Lung (tissue), 12 donors: ENCODE measurements around the gene PARD3B. TPM values are rescaled to one million over a fixed set of nuclear protein-coding genes. Genes with fewer than 3 reads are reported as not detected.

Experiments used
- ATAC-seq: fragments of 200-7000 bp; cut with Tn5 transposase; one replicate; pipeline ENCODE4 v1.9.1; 2020; ENCODE audit warnings: moderate number of reproducible peaks; ENCODE audit not compliant: insufficient read depth, low FRiP score
- DNase-seq, 3 donors: peaks; one replicate each; pipeline ENCODE4 v3.0.0-alpha.2; 2013 to 2017
- H3K27ac ChIP-seq, 2 donors: one replicate each; pipeline ENCODE4 v1.5.1; 2013; ENCODE audit warnings: mild to moderate bottlenecking in 2 of 2, moderate library complexity in 2 of 2, control low read depth in 1 of 2, inconsistent platforms in 1 of 2, low read depth in 1 of 2, low read length in 1 of 2
- H3K27me3 ChIP-seq, 3 donors: one replicate each; pipeline ENCODE4 v1.5.1; 2013; ENCODE audit warnings: low read length in 2 of 3; ENCODE audit not compliant: control insufficient read depth in 3 of 3, insufficient read depth in 3 of 3
- H3K36me3 ChIP-seq, 4 donors: one replicate each; pipeline ENCODE4 v1.5.1; 2013; ENCODE audit warnings: low read length in 4 of 4, mild to moderate bottlenecking in 1 of 4, moderate library complexity in 1 of 4; ENCODE audit not compliant: control insufficient read depth in 4 of 4, insufficient read depth in 4 of 4
- H3K4me1 ChIP-seq, 5 donors: one replicate each; pipeline ENCODE4 v1.5.1; 2013; ENCODE audit warnings: low read length in 5 of 5, mild to moderate bottlenecking in 2 of 5, moderate library complexity in 1 of 5; ENCODE audit not compliant: control insufficient read depth in 5 of 5, insufficient read depth in 5 of 5
- H3K4me3 ChIP-seq: one replicate; pipeline ENCODE4 v1.5.1; 2013; ENCODE audit warnings: mild to moderate bottlenecking, control low read depth, moderate library complexity
- H3K9ac ChIP-seq, 2 donors: one replicate each; pipeline ENCODE4 v1.5.1; 2013; ENCODE audit warnings: low read length in 2 of 2, control low read depth in 1 of 2; ENCODE audit not compliant: insufficient read depth in 1 of 2
- H3K9me3 ChIP-seq, 4 donors: one replicate each; pipeline ENCODE4 v1.5.1; 2013; ENCODE audit warnings: low read length in 3 of 4, mild to moderate bottlenecking in 1 of 4, moderate library complexity in 1 of 4; ENCODE audit not compliant: control insufficient read depth in 4 of 4, insufficient read depth in 3 of 4
- WGBS, 2 donors: extraction: QIAGEN DNeasy Blood & Tissue Kit; methylation state at CpG; one replicate each; pipeline ENCODE4 v1.1.7; 2013; 5-methylcytosine and 5-hydroxymethylcytosine counted together
- polyA plus RNA-seq, 2 donors: library from polyadenylated mRNA; stranded (reverse); fragments of 200-250 nt; gene quantifications; one replicate each; pipeline ENCODE4 v1.2.1, GENCODE V29; 2013
- total RNA-seq, 2 donors: library from RNA; depleted of rRNA in 1 of 2; stranded (reverse); fragments of >200 nt in 1 of 2; gene quantifications; one replicate each; pipeline ENCODE4 v1.2.1, GENCODE V29; 2014 to 2021
- TF ChIP-seq, protein P1 (sequence below): IDR thresholded peaks from 2 replicates; pipeline ENCODE4 v1.5.1; 2012; ENCODE audit warnings: mild to moderate bottlenecking; ENCODE audit errors: control extremely low read depth, extremely low read depth
- donor health status: control.
- donor health status: control.
- donor health status: Bipolar disorder and iron deficiency.
- donor health status: healthy.
- donor health status: DM: yes; HTN: yes; CAD: no.

Gene PARD3B
- total and polyA plus RNA-seq, 4 donors = 2.4 to 38.7 (median 17.1) TPM

DNA sequence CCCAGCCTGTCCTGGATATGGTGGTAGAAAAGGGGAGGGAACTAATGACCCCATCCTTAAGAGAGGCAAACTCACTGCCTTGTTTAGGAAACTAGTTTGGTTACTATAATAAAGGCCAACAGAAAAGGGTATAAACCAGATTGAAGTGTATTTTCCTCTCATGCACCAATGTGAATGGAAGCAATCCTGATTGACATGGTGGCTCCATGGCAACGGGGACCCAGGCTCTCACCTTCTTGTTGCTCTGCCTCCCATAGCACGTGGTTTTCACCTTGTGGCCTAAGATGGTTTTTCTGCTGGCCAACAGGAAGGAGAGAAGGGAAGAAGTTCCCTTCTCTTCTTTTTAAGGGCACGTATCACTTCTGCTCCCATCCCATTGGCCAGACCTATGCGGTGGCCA, 1069.7 kb downstream of the PARD3B start:
- TF ChIP-seq, protein P1, sequence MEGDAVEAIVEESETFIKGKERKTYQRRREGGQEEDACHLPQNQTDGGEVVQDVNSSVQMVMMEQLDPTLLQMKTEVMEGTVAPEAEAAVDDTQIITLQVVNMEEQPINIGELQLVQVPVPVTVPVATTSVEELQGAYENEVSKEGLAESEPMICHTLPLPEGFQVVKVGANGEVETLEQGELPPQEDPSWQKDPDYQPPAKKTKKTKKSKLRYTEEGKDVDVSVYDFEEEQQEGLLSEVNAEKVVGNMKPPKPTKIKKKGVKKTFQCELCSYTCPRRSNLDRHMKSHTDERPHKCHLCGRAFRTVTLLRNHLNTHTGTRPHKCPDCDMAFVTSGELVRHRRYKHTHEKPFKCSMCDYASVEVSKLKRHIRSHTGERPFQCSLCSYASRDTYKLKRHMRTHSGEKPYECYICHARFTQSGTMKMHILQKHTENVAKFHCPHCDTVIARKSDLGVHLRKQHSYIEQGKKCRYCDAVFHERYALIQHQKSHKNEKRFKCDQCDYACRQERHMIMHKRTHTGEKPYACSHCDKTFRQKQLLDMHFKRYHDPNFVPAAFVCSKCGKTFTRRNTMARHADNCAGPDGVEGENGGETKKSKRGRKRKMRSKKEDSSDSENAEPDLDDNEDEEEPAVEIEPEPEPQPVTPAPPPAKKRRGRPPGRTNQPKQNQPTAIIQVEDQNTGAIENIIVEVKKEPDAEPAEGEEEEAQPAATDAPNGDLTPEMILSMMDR = no peak
- ATAC-seq (no peak), DNase-seq (no peak)
- 93 to 96% methylated on average over 4 of the region's 4 CpGs for WGBS, 2 donors
- Histone ChIP-seq H3K36me3 (no peaks in the 10 kb centered on the region), H3K27me3 (no peaks in the 10 kb centered on the region), H3K9ac (no peak overlapping the region), H3K9me3 (no peaks in the 10 kb centered on the region), H3K4me3 (no peak overlapping the region), H3K4me1 (peaks cover 0 to 6% (median 0%) of the 10 kb centered on the region in 5 donors), H3K27ac (no peak overlapping the region)

DNA sequence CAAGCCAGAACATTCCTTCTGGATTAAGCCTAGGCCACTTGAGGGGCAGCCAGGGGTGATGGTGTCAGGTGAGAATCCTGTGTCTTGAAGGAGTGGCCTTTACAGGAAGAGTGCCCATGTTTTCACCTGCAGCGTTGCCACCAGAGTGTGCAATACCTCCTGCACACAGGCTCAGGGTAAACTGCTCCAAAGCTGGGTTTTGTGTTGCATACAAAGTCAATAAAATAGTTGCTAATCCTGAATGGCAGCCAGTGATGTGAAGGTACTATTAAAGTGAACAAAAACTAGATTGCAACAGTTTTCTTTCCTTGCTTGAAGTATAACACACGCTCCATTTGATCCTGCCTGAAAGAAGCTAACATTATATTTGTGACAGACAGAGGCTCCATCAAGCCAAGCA, 1072.6 kb downstream of the PARD3B start:
- Histone ChIP-seq H3K36me3 (no peaks in the 10 kb centered on the region), H3K4me3 (no peak overlapping the region), H3K27me3 (no peaks in the 10 kb centered on the region), H3K9me3 (no peaks in the 10 kb centered on the region), H3K9ac (no peak overlapping the region), H3K4me1 (peaks cover 0 to 4% (median 0%) of the 10 kb centered on the region in 5 donors), H3K27ac (no peak overlapping the region)
- no peak for ATAC-seq
- DNase-seq = peak in 1 of 3 donors; percentile 57
- TF ChIP-seq, protein P1 = no peak
- 75 to 86% methylated on average over 2 of the region's 2 CpGs for WGBS, 2 donors

DNA sequence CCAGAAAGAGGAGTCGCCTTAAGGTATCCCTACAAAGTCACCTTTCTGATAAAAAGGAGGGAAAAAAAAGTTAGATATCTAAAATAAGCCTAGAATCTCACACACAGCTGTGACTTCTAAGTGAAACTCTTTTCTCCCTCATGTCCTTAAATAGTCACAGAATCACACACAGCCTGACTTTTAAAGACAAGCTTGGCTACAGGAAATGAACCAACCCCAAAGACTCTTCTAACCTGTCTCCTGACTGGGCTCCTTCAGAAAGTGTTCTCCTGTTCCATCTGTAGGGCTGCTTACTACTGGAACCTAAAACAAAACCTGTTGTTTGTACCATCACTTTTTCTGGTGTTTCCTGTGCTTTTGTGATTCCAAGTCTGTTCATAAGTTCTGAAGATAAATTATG, 1074.3 kb downstream of the PARD3B start:
- Histone ChIP-seq H3K9ac (no peak overlapping the region), H3K4me1 (peaks cover 0 to 4% (median 0%) of the 10 kb centered on the region in 5 donors), H3K27me3 (no peaks in the 10 kb centered on the region), H3K27ac (no peak overlapping the region), H3K36me3 (no peaks in the 10 kb centered on the region), H3K9me3 (no peaks in the 10 kb centered on the region), H3K4me3 (no peak overlapping the region)
- WGBS, 2 donors = 88 to 95% methylated on average over 1 of the region's 1 CpG
- ATAC-seq (no peak), DNase-seq (no peak)
- TF ChIP-seq, protein P1 = no peak

DNA sequence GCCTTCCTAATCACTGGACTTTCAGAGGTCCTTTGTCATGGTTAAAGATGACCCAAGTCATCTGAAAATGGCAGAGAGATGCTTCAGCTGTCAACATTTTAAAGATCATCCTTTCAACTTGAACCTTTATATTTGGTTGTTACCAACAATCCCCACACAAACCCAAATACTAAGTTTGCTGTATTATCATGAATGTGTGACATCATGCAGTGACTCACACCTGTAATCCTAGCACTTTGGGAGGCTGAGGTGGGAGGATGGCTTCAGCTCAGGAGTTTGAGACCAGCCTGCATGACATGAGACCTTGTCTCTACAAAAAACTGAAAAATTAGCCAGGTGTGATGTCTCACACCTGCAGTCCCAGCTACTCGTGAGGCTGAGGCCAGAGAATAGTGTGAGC, 1081.8 kb downstream of the PARD3B start:
- ATAC-seq (no peak), DNase-seq (no peak)
- Histone ChIP-seq H3K36me3 (no peaks in the 10 kb centered on the region), H3K27ac (no peak overlapping the region), H3K9ac (no peak overlapping the region), H3K4me1 (peaks cover 0 to 5% (median under 1%) of the 10 kb centered on the region in 5 donors), H3K9me3 (no peaks in the 10 kb centered on the region), H3K4me3 (no peak overlapping the region), H3K27me3 (no peaks in the 10 kb centered on the region)
- WGBS, 2 donors = 84 to 95% methylated on average over 1 of the region's 1 CpG
- TF ChIP-seq, protein P1 = no peak
